HEK293 (cell line): Measurements from ENCODE around the gene SLC17A3.

Experiments
- ATF2 ChIP-seq: fragments of 450-650 bp; formaldehyde crosslinking; IDR thresholded peaks from 2 replicates; pipeline ENCODE4 v1.5.1; 2016; ENCODE audit warnings: missing biosample characterization, missing genetic modification characterization, low read depth
- CTCF ChIP-seq: fragments of 450-650 bp; formaldehyde crosslinking; IDR thresholded peaks from 2 replicates; pipeline ENCODE4 v1.5.1; 2016; ENCODE audit warnings: missing biosample characterization, missing genetic modification characterization
- ZBTB44 ChIP-seq: fragments of 450-650 bp; IDR thresholded peaks from 2 replicates; pipeline ENCODE4 v1.5.1; 2018; ENCODE audit warnings: missing biosample characterization, mild to moderate bottlenecking, missing genetic modification characterization

- TF ChIP-seq CTCF (tag by site-specific recombination) (no peak), ATF2 (tag by site-specific recombination) (no peak), ZBTB44 (tag by site-specific recombination) (no peak)
Measured at GRCh38 chr6:25844518-25844917, 29.5 kb downstream of the SLC17A3 start.
